ENCODE data around the gene KBTBD3. TPM values are rescaled to one million over a fixed set of nuclear protein-coding genes. Genes with fewer than 3 reads are reported as not detected.

The KBTBD3 gene
- total RNA-seq, 1 experiment from 2014 or later, result 8.8 TPM

DNA sequence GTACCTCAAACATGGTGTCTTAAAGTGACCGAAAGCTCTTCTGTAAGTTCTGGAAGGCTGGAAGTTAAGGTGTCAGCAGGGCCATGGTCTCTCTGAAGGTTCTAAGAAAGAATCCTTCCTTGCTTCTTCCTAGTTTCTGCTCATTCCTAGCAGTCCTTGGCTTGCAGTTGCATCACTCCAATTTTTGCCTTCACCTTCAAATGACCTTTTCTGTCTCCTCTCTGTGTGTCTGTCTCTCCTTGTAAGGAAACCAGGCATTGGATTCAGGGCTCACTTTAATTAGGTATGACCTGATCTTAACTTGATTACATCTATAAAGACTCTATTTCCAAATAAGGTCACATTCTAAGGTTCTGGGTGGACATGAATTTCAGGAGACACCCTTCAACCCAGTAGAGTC lies 9.0 kb upstream of the KBTBD3 start:
- TF ChIP-seq CTCF (conservative IDR thresholded peaks at IDR 0.05) (no peak), EZH2 (IDR thresholded peaks at IDR 0.05; ENCODE audit: low read depth) (no peak)
- BruUV-seq (replicated peaks), result no TSS peak
- Histone ChIP-seq H3K4me3 (no peak overlapping the region), H3K79me2 (ENCODE audit: low read depth) (peaks cover 90% of the 10 kb centered on the region), H3F3A (ENCODE audit: insufficient read depth, low read depth) (peaks cover 18% of the 10 kb centered on the region), H3K4me2 (no peak overlapping the region), H4K20me1 (ENCODE audit: insufficient read depth) (peaks cover 78% of the 10 kb centered on the region), H3K27me3 (ENCODE audit: insufficient read depth, low read depth) (no peaks in the 10 kb centered on the region), H3K9me2 (ENCODE audit: insufficient read depth) (no peaks in the 10 kb centered on the region), H3K27ac (0 out of 2 replicates have a peak overlapping the region, but pooled peaks have one; percentile 6), H3K36me3 (ENCODE audit: low read depth) (peaks cover 39% of the 10 kb centered on the region), H3K9me3 (ENCODE audit: insufficient read depth, low read depth) (no peaks in the 10 kb centered on the region), H2AFZ (no peak overlapping the region), H3K4me1 (replicated peaks; ENCODE audit: insufficient read depth) (peaks cover 4% of the 10 kb centered on the region; the same call in 1 of the 2 replicates)
- ChIA-PET POLR2A (ENCODE audit: unreplicated experiment) (interaction anchor here (0.6 kb wide), 1 partner anchor 163 kb away, joined by 3 read pairs; no protein-coding TSS in a partner anchor), CTCF (no interaction called here)
- intact Hi-C loops (cut with micrococcal nuclease; ENCODE audit: unreplicated experiment), result loop anchor here (5.0 kb wide), 1 partner anchor 951 kb away; no protein-coding TSS in a partner anchor
- DNase-seq, result no peak

DNA sequence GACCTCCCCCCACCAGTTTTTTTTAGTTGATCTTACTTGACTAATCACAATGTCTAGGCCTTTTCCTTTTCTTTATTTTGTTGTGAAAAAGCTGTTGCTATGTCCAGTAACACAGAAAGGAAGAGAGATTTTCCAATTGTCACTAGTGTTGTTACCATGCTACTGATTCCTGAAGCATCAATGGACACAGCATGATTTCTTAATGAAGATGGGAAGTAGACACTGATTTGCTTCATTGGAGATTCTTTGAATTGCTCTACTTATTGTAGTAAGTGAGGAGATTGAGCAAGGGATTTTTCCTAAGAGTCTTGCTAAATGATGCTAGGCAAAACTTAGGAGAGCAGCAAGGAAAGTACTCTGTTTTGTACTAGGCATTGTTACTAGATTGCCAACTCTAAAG lies 4.9 kb upstream of the KBTBD3 start:
- Histone ChIP-seq H3K36me3 (ENCODE audit: low read depth) (peaks cover 42% of the 10 kb centered on the region), H3K4me2 (no peak overlapping the region), H2AFZ (no peak overlapping the region), H3K79me2 (ENCODE audit: low read depth) (peaks cover 87% of the 10 kb centered on the region), H3K9me2 (ENCODE audit: insufficient read depth) (no peaks in the 10 kb centered on the region), H3K4me3 (no peak overlapping the region), H3K4me1 (replicated peaks; ENCODE audit: insufficient read depth) (peaks cover 15% of the 10 kb centered on the region), H3K27me3 (ENCODE audit: insufficient read depth, low read depth) (no peaks in the 10 kb centered on the region), H3K27ac (no peak overlapping the region), H3F3A (ENCODE audit: insufficient read depth, low read depth) (peaks cover 18% of the 10 kb centered on the region; the same call in 1 of the 2 replicates), H3K9me3 (ENCODE audit: insufficient read depth, low read depth) (no peaks in the 10 kb centered on the region), H4K20me1 (ENCODE audit: insufficient read depth) (peaks cover 55% of the 10 kb centered on the region)
- POLR2A ChIA-PET (ENCODE audit: unreplicated experiment), result no interaction called here
- DNase-seq, result no peak
- intact Hi-C loops (cut with micrococcal nuclease; ENCODE audit: unreplicated experiment), result no loop called here
- TF ChIP-seq CTCF (conservative IDR thresholded peaks at IDR 0.05) (no peak), EZH2 (IDR thresholded peaks at IDR 0.05; ENCODE audit: low read depth) (no peak)
- CTCF ChIA-PET, result no interaction called here
- no TSS peak for BruUV-seq (replicated peaks)

DNA sequence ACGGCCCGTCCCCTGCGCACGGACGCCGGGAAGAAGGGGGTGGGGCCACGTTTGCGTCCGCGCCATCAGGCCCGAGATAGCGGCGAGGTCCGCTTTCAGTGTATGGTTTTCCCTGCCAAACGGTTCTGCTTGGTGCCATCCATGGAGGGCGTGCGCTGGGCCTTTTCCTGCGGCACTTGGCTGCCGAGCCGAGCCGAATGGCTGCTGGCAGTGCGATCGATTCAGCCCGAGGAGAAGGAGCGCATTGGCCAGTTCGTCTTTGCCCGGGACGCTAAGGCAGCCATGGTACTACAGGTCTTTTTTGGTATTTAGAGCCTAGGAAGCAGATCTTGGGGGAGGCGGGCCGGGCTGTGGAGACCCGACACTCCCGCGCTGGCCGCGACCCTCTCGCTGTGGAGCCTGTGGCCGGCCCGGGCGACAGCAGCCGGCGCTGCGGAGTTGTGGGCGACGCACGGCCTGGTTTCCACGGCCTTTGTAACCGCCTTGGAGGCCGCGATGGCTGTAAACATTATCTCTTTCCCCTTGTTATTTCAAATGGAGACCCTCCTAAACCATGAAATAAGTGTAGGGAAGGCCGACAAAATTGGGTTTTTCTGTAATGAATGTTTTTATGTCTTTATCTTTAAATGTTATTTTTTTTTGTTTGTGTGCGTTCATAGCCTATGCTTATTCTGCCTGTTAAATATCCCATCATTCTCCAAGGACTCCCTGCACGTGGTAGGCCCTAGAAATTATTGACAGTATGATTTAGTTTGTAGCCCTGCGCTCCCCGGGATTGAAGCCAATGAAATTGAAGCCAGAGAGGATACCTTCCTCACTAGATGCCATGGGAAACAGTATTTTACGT lies 685 bp upstream of the KBTBD3 start, which contains the start of gene AASDHPPT:
Gene AASDHPPT (plus strand): TSS at position 54 of the 847 bp plus-strand sequence. CDS start 49 bp downstream, at position 103.
- POLR2A ChIA-PET (ENCODE audit: unreplicated experiment), result interaction anchor here (0.7 kb wide), 1 partner anchor 1791 kb away, joined by 5 read pairs; no protein-coding TSS in a partner anchor
- Histone ChIP-seq H3K27ac (peak within 1 kb of the TSS; percentile 63), H3K79me2 (ENCODE audit: low read depth) (peaks cover 50% of the 10 kb centered on the region), H3K36me3 (ENCODE audit: low read depth) (peaks cover 33% of the 10 kb centered on the region), H3K9me2 (ENCODE audit: insufficient read depth) (no peaks in the 10 kb centered on the region), H3K9me3 (ENCODE audit: insufficient read depth, low read depth) (no peaks in the 10 kb centered on the region), H4K20me1 (ENCODE audit: insufficient read depth) (peaks cover 27% of the 10 kb centered on the region), H3K27me3 (ENCODE audit: insufficient read depth, low read depth) (no peaks in the 10 kb centered on the region), H3K4me2 (peak within 1 kb of the TSS; percentile 96), H3K4me3 (peak within 1 kb of the TSS; percentile 88), H3K4me1 (replicated peaks; ENCODE audit: insufficient read depth) (peaks cover 25% of the 10 kb centered on the region), H3F3A (ENCODE audit: insufficient read depth, low read depth) (no peaks in the 10 kb centered on the region), H2AFZ (peak within 1 kb of the TSS; percentile 98)
- no peak for TF ChIP-seq EZH2 (IDR thresholded peaks at IDR 0.05; ENCODE audit: low read depth)
- TF ChIP-seq CTCF (conservative IDR thresholded peaks at IDR 0.05), result no peak
- CTCF ChIA-PET, result interaction anchor here (0.6 kb wide), 1 partner anchor 1914 kb away, joined by 3 read pairs; no protein-coding TSS in a partner anchor
- DNase-seq, result peak in 1 of 2 experiments; percentile 34
- BruUV-seq (replicated peaks), result TSS peak; percentile 73
- intact Hi-C loops (cut with micrococcal nuclease; ENCODE audit: unreplicated experiment), result loop anchor here (2.0 kb wide), 1 partner anchor 55 kb away; the partner anchor contains the start of gene MSANTD4

Measured in PC-9 (cell line).